GM23338 (cell line): Measurements from ENCODE around the gene PLEKHG4. TPM values are rescaled to one million over a fixed set of nuclear protein-coding genes. Genes with fewer than 3 reads are reported as not detected.

Source experiments
- ATAC-seq: fragments of 200-7000 bp; cut with Tn5 transposase; 3 replicates; pipeline ENCODE4 v1.9.1; 2020
- DNase-seq: peaks from one replicate; pipeline ENCODE4 v3.0.0-alpha.2; 2015; ENCODE audit warnings: low spot score
- H2AFZ ChIP-seq: fragments of 200-600 bp; sonication (generic); 2 replicates; pipeline ENCODE4 v1.8.0; 2016; ENCODE audit warnings: antibody characterized with exemption, mild to moderate bottlenecking, moderate library complexity
- H3F3A ChIP-seq: fragments of 200-600 bp; sonication (generic); replicated peaks from 2 replicates; pipeline ENCODE4 v1.8.0; 2017; ENCODE audit warnings: antibody characterized with exemption, mixed run types, low read depth
- H3K27ac ChIP-seq: fragments of 200-600 bp; sonication (generic); 2 replicates; pipeline ENCODE4 v1.6.1; 2016; ENCODE audit warnings: low read depth
- H3K27me3 ChIP-seq: fragments of 200-600 bp; sonication (generic); 2 replicates; pipeline ENCODE4 v1.8.0; 2016; ENCODE audit warnings: mild to moderate bottlenecking, mixed run types, moderate library complexity; ENCODE audit not compliant: insufficient read depth
- H3K36me3 ChIP-seq: fragments of 200-600 bp; sonication (generic); 2 replicates; pipeline ENCODE4 v1.8.0; 2016; ENCODE audit warnings: mild to moderate bottlenecking; ENCODE audit not compliant: insufficient read depth
- H3K4me1 ChIP-seq: fragments of 200-600 bp; sonication (generic); 2 replicates; pipeline ENCODE4 v1.8.0; 2016; ENCODE audit warnings: mild to moderate bottlenecking, moderate library complexity; ENCODE audit not compliant: insufficient read depth
- H3K4me2 ChIP-seq: fragments of 200-600 bp; sonication (generic); 2 replicates; pipeline ENCODE4 v1.7.1; 2017; ENCODE audit warnings: mixed run types
- H3K4me3 ChIP-seq: fragments of 200-600 bp; sonication (generic); 2 replicates; pipeline ENCODE4 v1.6.1; 2016; ENCODE audit warnings: mixed run types
- H3K79me2 ChIP-seq: fragments of 200-600 bp; sonication (generic); replicated peaks from 2 replicates; pipeline ENCODE4 v1.8.0; 2017; ENCODE audit warnings: mild to moderate bottlenecking; ENCODE audit not compliant: insufficient read depth
- H3K9me2 ChIP-seq: fragments of 200-600 bp; sonication (generic); 2 replicates; pipeline ENCODE4 v1.8.0; 2017; ENCODE audit not compliant: insufficient read depth
- H4K20me1 ChIP-seq: fragments of 200-600 bp; sonication (generic); replicated peaks from 2 replicates; pipeline ENCODE4 v1.8.0; 2017; ENCODE audit warnings: mild to moderate bottlenecking; ENCODE audit not compliant: insufficient read depth
- H3K27ac Mint-ChIP-seq: 2 replicates; pipeline ENCODE4 v1.8.0; 2020; ENCODE audit warnings: inconsistent platforms, mild to moderate bottlenecking, moderate library complexity, mixed read lengths
- H3K27me3 Mint-ChIP-seq: 3 replicates; pipeline ENCODE4 v1.8.0; 2022; ENCODE audit warnings: low read depth, mild to moderate bottlenecking, moderate library complexity, mixed read lengths, inconsistent platforms; ENCODE audit not compliant: insufficient read depth, poor library complexity
- H3K36me3 Mint-ChIP-seq: 3 replicates; pipeline ENCODE4 v1.8.0; 2021; ENCODE audit warnings: low read depth, mild to moderate bottlenecking, inconsistent platforms, moderate library complexity, mixed read lengths
- H3K4me1 Mint-ChIP-seq: 3 replicates; pipeline ENCODE4 v1.8.0; 2020; ENCODE audit warnings: mild to moderate bottlenecking, inconsistent platforms, mixed read lengths
- H3K4me3 Mint-ChIP-seq: 3 replicates; pipeline ENCODE4 v1.8.0; 2021; ENCODE audit warnings: moderate library complexity, mild to moderate bottlenecking, inconsistent platforms, mixed read lengths
- H3K9me3 Mint-ChIP-seq: 3 replicates; pipeline ENCODE4 v1.8.0; 2020; ENCODE audit warnings: moderate library complexity, mild to moderate bottlenecking, inconsistent platforms, mixed read lengths
- EZH2 ChIP-seq: fragments of 200-600 bp; sonication (generic); IDR thresholded peaks from one replicate; pipeline ENCODE4 v1.8.0; 2017; ENCODE audit warnings: antibody characterized with exemption, mild to moderate bottlenecking, low read depth; ENCODE audit not compliant: unreplicated experiment
- NANOG ChIP-seq: IDR thresholded peaks from 2 replicates; pipeline ENCODE4 v1.6.1; 2016; ENCODE audit warnings: antibody characterized with exemption, borderline replicate concordance
- POLR2AphosphoS5 ChIP-seq: IDR thresholded peaks from 2 replicates; pipeline ENCODE4 v1.6.1; 2016; ENCODE audit warnings: antibody characterized with exemption, low read depth
- REST ChIP-seq: IDR thresholded peaks from one replicate; pipeline ENCODE4 v1.6.1; 2018; ENCODE audit warnings: antibody characterized with exemption; ENCODE audit not compliant: unreplicated experiment
- STAT1 ChIP-seq: IDR thresholded peaks from one replicate; pipeline ENCODE4 v1.6.1; 2016; ENCODE audit warnings: antibody characterized with exemption; ENCODE audit not compliant: unreplicated experiment
- ZNF114 ChIP-seq: fragments of 250-450 bp; sonication (Bioruptor Pico); IDR thresholded peaks from 2 replicates; pipeline ENCODE4 v1.5.0; 2020; ENCODE audit warnings: mild to moderate bottlenecking, moderate library complexity
- ZNF331 ChIP-seq: fragments of 250-450 bp; sonication (Bioruptor Pico); IDR thresholded peaks from 2 replicates; pipeline ENCODE4 v1.5.0; 2020; ENCODE audit warnings: low read depth, mild to moderate bottlenecking, moderate library complexity
- polyA plus RNA-seq: library from polyadenylated mRNA; unstranded; fragments of >200 nt; fragmentation: Nextera tagmentation; extraction: Ambion mirVana; gene quantifications from 2 replicates; pipeline ENCODE4 v1.2.1, GENCODE V29; 2016
- total RNA-seq: library from RNA; depleted of rRNA; stranded (reverse); fragments of >200 nt; shearing (Covaris generic); gene quantifications from 2 replicates; pipeline ENCODE4 v1.2.3, GENCODE V29; 2014
- TF ChIP-seq, protein P1 (sequence below): IDR thresholded peaks from 2 replicates; pipeline ENCODE4 v1.6.1; 2016; ENCODE audit warnings: antibody characterized with exemption
- TF ChIP-seq, protein P2 (sequence below): fragments of 250-450 bp; sonication (Bioruptor Pico); IDR thresholded peaks from 2 replicates; pipeline ENCODE4 v1.5.0; 2020; ENCODE audit warnings: mild to moderate bottlenecking, moderate library complexity

Gene PLEKHG4
- total and polyA plus RNA-seq, 2 experiments from 2014 or later, result 3.2 to 10.3 TPM

- H3K27ac Mint-ChIP-seq, result peak overlapping the region; percentile 57
- Histone ChIP-seq H3K36me3 (peaks cover 5% of the 10 kb centered on the region; the same call in 1 of the 2 replicates), H4K20me1 (no peaks in the 10 kb centered on the region; the same call in 1 of the 2 replicates), H3K4me2 (no peak overlapping the region), H2AFZ (no peak overlapping the region), H3K4me3 (no peak overlapping the region), H3K9me2 (no peaks in the 10 kb centered on the region), H3F3A (peaks cover 13% of the 10 kb centered on the region; the same call in 1 of the 2 replicates), H3K4me1 (peaks cover 18% of the 10 kb centered on the region), H3K79me2 (peaks cover 34% of the 10 kb centered on the region), H3K27me3 (no peaks in the 10 kb centered on the region), H3K27ac (no peak overlapping the region)
- peaks cover 39% of the 10 kb centered on the region for H3K36me3 Mint-ChIP-seq
- H3K9me3 Mint-ChIP-seq, result no peaks in the 10 kb centered on the region; the same call in 2 of the 3 replicates
- TF ChIP-seq NANOG (no peak), POLR2AphosphoS5 (no peak), REST (no peak), STAT1 (no peak)
- peaks cover 48% of the 10 kb centered on the region for H3K4me1 Mint-ChIP-seq
- no peak for DNase-seq
- ATAC-seq, result no peak
- H3K27me3 Mint-ChIP-seq, result peaks cover 11% of the 10 kb centered on the region
- no peak overlapping the region for H3K4me3 Mint-ChIP-seq
These were observed 38.8 kb upstream of the PLEKHG4 start for GRCh38 chr16:67240506-67240905.

DNA sequence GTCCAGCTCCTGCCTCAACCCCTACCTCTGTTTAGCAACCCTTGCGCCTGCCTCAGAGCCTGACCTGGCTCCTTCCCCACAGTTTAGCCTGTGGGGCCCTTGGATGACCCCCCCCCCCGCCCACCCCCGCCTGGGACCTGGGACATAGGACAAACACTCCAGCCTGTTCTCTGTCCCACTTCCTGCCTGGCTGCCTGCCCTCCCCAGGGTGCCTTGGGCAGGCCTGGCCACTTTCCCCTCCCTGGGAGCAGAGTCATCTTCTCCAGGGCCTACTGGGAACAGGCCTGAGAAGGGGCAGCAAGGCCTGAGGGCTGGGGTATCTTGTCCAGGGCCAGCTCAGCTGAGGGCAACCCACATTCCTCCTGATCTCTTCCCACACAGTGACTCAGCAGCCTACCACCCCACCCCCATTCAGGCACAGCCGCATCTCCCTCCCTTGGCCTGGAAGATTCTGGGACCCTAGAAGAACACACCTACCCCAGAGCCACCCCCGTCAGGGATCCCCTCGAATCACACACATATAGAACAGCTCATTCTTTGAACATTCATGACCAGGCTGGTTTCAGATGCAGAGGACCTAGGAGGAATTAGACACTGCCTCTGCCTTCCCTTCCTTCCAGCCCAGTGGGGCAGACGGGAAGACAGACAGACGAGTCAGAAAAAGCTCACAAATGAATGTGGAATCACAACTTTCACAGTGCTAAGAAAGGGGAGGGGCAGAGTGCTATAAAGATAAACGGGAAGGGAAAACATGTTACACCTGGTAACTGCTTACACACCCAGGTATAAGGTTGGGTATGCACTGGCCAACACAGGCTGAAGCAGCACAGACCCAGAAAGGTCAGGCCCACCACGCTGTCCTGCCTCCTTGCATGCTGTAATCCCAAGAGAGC lies 38.1 kb upstream of the PLEKHG4 start:
- H3K4me3 Mint-ChIP-seq, result peak overlapping the region; percentile 4; the same call in 2 of the 3 replicates
- H2AFZ ChIP-seq, result no peak overlapping the region
- TF ChIP-seq ZNF114 (no peak), EZH2 (no peak), ZNF331 (CRISPR knock-in tag) (no peak), NANOG (no peak)
- TF ChIP-seq, protein P1, sequence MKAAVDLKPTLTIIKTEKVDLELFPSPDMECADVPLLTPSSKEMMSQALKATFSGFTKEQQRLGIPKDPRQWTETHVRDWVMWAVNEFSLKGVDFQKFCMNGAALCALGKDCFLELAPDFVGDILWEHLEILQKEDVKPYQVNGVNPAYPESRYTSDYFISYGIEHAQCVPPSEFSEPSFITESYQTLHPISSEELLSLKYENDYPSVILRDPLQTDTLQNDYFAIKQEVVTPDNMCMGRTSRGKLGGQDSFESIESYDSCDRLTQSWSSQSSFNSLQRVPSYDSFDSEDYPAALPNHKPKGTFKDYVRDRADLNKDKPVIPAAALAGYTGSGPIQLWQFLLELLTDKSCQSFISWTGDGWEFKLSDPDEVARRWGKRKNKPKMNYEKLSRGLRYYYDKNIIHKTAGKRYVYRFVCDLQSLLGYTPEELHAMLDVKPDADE, result no peak
- TF ChIP-seq, protein P2, sequence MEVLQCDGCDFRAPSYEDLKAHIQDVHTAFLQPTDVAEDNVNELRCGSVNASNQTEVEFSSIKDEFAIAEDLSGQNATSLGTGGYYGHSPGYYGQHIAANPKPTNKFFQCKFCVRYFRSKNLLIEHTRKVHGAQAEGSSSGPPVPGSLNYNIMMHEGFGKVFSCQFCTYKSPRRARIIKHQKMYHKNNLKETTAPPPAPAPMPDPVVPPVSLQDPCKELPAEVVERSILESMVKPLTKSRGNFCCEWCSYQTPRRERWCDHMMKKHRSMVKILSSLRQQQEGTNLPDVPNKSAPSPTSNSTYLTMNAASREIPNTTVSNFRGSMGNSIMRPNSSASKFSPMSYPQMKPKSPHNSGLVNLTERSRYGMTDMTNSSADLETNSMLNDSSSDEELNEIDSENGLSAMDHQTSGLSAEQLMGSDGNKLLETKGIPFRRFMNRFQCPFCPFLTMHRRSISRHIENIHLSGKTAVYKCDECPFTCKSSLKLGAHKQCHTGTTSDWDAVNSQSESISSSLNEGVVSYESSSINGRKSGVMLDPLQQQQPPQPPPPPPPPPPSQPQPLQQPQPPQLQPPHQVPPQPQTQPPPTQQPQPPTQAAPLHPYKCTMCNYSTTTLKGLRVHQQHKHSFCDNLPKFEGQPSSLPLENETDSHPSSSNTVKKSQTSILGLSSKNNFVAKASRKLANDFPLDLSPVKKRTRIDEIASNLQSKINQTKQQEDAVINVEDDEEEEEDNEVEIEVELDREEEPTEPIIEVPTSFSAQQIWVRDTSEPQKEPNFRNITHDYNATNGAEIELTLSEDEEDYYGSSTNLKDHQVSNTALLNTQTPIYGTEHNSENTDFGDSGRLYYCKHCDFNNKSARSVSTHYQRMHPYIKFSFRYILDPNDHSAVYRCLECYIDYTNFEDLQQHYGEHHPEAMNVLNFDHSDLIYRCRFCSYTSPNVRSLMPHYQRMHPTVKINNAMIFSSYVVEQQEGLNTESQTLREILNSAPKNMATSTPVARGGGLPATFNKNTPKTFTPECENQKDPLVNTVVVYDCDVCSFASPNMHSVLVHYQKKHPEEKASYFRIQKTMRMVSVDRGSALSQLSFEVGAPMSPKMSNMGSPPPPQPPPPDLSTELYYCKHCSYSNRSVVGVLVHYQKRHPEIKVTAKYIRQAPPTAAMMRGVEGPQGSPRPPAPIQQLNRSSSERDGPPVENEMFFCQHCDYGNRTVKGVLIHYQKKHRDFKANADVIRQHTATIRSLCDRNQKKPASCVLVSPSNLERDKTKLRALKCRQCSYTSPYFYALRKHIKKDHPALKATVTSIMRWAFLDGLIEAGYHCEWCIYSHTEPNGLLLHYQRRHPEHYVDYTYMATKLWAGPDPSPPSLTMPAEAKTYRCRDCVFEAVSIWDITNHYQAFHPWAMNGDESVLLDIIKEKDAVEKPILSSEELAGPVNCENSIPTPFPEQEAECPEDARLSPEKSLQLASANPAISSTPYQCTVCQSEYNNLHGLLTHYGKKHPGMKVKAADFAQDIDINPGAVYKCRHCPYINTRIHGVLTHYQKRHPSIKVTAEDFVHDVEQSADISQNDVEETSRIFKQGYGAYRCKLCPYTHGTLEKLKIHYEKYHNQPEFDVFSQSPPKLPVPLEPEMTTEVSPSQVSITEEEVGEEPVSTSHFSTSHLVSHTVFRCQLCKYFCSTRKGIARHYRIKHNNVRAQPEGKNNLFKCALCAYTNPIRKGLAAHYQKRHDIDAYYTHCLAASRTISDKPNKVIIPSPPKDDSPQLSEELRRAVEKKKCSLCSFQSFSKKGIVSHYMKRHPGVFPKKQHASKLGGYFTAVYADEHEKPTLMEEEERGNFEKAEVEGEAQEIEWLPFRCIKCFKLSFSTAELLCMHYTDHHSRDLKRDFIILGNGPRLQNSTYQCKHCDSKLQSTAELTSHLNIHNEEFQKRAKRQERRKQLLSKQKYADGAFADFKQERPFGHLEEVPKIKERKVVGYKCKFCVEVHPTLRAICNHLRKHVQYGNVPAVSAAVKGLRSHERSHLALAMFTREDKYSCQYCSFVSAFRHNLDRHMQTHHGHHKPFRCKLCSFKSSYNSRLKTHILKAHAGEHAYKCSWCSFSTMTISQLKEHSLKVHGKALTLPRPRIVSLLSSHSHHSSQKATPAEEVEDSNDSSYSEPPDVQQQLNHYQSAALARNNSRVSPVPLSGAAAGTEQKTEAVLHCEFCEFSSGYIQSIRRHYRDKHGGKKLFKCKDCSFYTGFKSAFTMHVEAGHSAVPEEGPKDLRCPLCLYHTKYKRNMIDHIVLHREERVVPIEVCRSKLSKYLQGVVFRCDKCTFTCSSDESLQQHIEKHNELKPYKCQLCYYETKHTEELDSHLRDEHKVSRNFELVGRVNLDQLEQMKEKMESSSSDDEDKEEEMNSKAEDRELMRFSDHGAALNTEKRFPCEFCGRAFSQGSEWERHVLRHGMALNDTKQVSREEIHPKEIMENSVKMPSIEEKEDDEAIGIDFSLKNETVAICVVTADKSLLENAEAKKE (CRISPR knock-in tag), result no peak

More for the DNA sequence above, 38.1 kb upstream of the PLEKHG4 start:
- H3F3A ChIP-seq, result peaks cover 18% of the 10 kb centered on the region; the same call in 1 of the 2 replicates
- H3K79me2 ChIP-seq, result peaks cover 36% of the 10 kb centered on the region
- peak overlapping the region; percentile 62 for H3K4me2 ChIP-seq
- H3K36me3 ChIP-seq, result no peaks in the 10 kb centered on the region
- no peaks in the 10 kb centered on the region for H3K9me2 ChIP-seq
- ATAC-seq (peak; percentile 7), DNase-seq (peak; percentile 36)
- H3K36me3 Mint-ChIP-seq, result peaks cover 35% of the 10 kb centered on the region
- H3K9me3 Mint-ChIP-seq, result no peaks in the 10 kb centered on the region; the same call in 2 of the 3 replicates
- no peaks in the 10 kb centered on the region; the same call in 1 of the 2 replicates for H4K20me1 ChIP-seq
- peaks cover 47% of the 10 kb centered on the region for H3K4me1 Mint-ChIP-seq
- H3K27ac Mint-ChIP-seq, result peak overlapping the region; percentile 97
- peak overlapping the region; percentile 72; the same call in 1 of the 2 replicates for H3K27ac ChIP-seq
- no peaks in the 10 kb centered on the region for H3K27me3 ChIP-seq
- H3K4me1 ChIP-seq, result peaks cover 22% of the 10 kb centered on the region
- H3K27me3 Mint-ChIP-seq, result peaks cover 14% of the 10 kb centered on the region
- no peak overlapping the region for H3K4me3 ChIP-seq
